Activated naive CD4-positive, alpha-beta T cell treated with anti-CD3 and anti-CD28 coated beads, Interleukin-2, amount 50 U/mL, for 24 hours (primary cell): ENCODE measurements around the gene JSRP1.

ENCODE experiments used
- H3K27ac Mint-ChIP-seq: one replicate; pipeline ENCODE4 v1.8.0; 2021; ENCODE audit warnings: mild to moderate bottlenecking, mixed read lengths
- H3K27me3 Mint-ChIP-seq: one replicate; pipeline ENCODE4 v1.8.0; 2021; ENCODE audit warnings: mixed read lengths
- H3K36me3 Mint-ChIP-seq: one replicate; pipeline ENCODE4 v1.8.0; 2021; ENCODE audit warnings: mixed read lengths
- H3K4me1 Mint-ChIP-seq: one replicate; pipeline ENCODE4 v1.8.0; 2021; ENCODE audit warnings: mixed read lengths
- H3K4me3 Mint-ChIP-seq: one replicate; pipeline ENCODE4 v1.8.0; 2021; ENCODE audit warnings: mild to moderate bottlenecking, mixed read lengths
- H3K9me3 Mint-ChIP-seq: one replicate; pipeline ENCODE4 v1.8.0; 2021; ENCODE audit warnings: mixed read lengths

JSRP1 gene, protein sequence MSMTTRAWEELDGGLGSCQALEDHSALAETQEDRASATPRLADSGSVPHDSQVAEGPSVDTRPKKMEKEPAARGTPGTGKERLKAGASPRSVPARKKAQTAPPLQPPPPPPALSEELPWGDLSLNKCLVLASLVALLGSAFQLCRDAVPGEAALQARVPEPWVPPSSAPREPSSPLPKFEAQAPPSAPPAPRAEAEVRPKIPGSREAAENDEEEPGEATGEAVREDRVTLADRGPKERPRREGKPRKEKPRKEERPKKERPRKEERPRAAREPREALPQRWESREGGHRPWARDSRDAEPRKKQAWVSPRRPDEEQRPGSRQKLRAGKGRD

DNA sequence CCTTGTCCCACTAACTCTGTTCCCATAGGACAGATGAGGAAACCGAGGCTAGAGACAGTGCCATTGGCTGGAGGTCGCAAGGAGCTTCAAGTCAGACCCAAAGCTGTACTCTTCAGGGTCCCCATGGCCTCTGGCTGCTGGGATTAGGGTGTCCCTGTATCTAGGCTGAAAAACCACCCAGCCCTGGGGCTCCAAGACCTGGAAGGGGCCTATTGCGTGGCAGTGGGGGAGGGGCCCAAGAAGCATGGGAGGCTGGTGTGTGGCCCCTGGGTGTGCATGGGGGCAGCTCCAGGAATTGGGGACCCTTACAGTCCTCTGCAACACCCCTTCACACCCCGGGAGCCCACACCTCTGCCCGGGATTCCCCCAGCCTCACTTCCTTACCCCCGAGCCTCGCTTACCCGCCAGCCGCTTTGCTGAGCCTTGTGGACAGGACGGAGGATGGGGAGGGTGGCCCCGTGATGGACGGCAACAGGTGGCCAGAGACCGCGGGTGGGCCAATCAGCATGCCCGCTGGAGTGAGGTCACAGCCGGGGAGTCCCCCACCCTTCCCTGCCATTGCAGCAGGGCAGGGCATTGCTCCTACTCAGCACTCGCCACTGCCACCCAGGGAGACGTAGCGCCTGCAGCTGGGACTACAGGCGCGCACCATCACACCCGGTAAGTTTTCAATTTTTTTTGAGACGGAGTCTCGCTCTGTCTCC lies at the start of gene JSRP1:
Gene JSRP1 (minus strand): TSS at position 436 of the 704 bp plus-strand sequence. CDS start 1,103 bp downstream, outside the sequence.
- Mint-ChIP-seq H3K27ac (peak within 1 kb of the TSS; percentile 41), H3K9me3 (no peaks in the 10 kb centered on the region), H3K36me3 (no peaks in the 10 kb centered on the region), H3K27me3 (no peaks in the 10 kb centered on the region), H3K4me1 (peaks cover 30% of the 10 kb centered on the region), H3K4me3 (no peak within 1 kb of the TSS)

DNA sequence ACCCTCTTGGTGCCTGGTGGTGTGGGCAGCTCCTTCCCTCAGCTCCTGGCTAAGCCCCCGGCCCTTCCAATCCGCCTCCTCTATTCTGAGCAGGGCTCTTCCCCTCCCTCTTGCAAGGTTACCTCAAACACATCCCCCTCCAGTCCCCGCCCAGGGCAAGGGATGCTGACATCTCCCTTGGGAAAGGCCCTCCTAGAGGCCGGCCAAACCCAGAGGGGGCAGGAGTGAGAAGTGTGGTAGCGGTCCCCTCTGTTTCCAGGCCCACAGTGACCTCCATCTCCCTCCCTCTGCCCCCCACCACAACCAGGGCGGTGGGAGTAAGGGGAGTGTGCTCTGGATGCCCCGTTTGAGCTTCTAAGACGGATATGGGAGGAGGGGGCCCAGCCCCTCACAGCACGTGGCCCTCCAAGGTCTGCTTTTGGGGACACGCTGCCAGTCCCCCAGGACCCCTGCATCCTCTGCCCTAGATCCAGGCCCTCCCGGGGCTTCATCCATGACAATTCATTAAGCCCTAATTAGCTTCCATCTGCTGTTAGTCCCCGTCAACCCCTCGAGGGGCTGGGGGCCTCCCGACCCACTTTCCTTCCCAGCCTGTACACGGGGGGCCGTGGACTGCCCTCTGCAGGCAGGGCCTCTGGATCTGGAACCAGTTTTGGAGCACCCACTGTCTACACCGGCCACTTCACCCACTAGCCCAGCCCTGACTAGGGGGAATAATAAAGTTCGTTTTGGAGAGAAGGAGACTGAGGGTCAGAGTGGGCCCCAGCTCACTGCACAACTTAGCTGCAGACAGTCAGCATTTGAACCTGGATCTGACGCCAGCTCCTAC lies 49.4 kb upstream of the JSRP1 start:
- H3K27ac Mint-ChIP-seq: no peak overlapping the region
- peaks cover 10% of the 10 kb centered on the region for H3K4me1 Mint-ChIP-seq
- no peak overlapping the region for H3K4me3 Mint-ChIP-seq
- H3K36me3 Mint-ChIP-seq: peaks cover 1% of the 10 kb centered on the region
- peaks cover 16% of the 10 kb centered on the region for H3K27me3 Mint-ChIP-seq
- no peaks in the 10 kb centered on the region for H3K9me3 Mint-ChIP-seq

DNA sequence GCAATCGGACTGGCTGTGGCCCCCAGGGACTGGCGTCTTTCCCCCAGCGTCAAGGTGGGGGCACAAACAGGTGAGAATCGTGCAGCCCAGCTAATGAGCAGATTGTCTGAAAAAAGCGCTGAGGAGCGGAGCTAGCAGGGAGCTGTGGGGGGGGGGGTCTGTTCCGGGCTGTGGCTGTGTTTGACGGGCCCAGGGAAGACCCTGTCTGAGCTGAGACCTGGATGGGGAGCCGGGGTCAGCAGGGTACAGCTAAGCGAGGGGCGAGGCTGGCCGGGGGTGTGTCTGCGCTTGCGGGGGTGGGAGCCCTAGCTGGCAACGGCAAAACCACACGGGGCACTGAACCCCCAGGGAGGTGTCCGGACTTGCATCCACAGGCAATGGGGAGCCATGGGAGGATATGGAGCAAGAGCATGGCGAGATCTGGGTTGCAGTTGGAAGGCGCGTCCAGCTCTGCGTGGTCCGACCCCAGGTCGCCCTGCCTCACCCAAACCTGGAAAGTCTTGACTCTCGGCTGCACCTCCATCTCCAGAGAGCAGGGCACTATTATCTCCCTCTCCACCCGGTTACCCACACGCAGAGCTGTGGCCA lies 47.1 kb upstream of the JSRP1 start:
- no peak overlapping the region for H3K27ac Mint-ChIP-seq
- H3K4me1 Mint-ChIP-seq: peaks cover 6% of the 10 kb centered on the region
- peaks cover 1% of the 10 kb centered on the region for H3K36me3 Mint-ChIP-seq
- peak overlapping the region; percentile 77 for H3K4me3 Mint-ChIP-seq
- H3K27me3 Mint-ChIP-seq: peaks cover 6% of the 10 kb centered on the region
- no peaks in the 10 kb centered on the region for H3K9me3 Mint-ChIP-seq

DNA sequence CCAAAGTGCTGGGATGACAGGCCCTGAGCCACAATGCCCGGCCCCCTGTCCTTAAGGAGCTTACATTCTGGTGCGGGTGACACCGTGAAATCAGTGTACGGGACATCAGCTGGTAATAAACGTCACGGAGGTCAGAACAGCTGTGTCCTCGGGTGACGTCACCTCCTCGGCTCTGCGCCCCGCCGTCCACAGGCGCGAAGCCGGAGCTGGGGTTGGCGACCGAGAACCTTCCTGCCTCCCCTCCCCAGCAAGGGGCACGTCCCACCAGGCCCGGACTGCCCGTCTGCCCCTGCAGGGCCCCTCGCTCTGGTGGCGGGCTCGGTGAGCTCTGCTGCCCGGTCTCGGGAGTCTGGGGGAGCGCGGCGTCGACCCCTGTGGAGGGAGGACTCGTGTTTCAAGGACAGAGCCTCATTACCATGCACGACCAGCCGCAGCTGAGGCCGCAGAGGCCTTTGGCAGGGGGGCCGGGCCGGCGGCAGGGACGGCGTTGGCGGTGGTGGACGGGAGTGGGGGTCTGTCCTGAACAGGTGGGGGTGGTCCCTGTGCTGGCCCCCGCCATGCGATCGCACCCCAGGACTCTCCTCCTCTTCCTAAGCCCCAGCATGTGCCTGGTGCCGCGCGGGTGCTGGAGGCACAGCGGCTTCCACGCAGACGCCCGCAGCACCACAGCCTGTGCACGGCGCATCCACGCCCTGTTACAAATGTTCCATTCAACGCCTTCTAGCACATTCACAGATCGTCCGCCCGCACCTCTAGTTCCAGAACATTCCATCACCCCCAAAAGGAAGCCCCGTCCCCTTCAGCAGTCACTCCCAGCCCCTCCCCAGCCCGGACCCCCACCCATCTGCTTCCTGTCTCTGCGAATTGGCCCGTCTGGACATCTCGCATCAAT lies 46.3 kb upstream of the JSRP1 start:
- H3K36me3 Mint-ChIP-seq: peaks cover 1% of the 10 kb centered on the region
- no peaks in the 10 kb centered on the region for H3K9me3 Mint-ChIP-seq
- peaks cover 6% of the 10 kb centered on the region for H3K4me1 Mint-ChIP-seq
- peak overlapping the region; percentile 77 for H3K4me3 Mint-ChIP-seq
- peaks cover 6% of the 10 kb centered on the region for H3K27me3 Mint-ChIP-seq
- H3K27ac Mint-ChIP-seq: peak overlapping the region; percentile 43

DNA sequence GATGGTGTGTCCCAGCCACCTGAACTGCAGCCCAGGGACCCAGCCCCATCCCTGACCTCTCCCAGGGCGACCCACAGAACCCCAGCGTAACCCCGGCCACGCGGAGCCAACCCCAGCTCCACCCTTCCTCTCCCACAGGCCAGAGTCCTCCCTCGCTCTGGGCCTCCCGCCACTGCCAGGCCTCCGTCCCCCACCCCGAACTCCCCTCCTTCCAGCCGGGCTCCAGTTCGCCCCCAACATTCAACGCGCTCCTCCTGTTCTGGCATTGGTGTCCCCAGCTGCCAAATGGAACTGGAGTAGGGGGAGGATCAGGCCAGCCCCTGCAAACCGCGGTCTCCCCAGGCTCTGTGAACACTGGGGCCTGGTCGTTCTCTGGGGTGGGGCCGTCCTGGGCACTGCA lies 44.3 kb upstream of the JSRP1 start:
- H3K36me3 Mint-ChIP-seq: peaks cover 1% of the 10 kb centered on the region
- H3K9me3 Mint-ChIP-seq: no peaks in the 10 kb centered on the region
- peaks cover 3% of the 10 kb centered on the region for H3K27me3 Mint-ChIP-seq
- H3K27ac Mint-ChIP-seq: no peak overlapping the region
- H3K4me1 Mint-ChIP-seq: peaks cover 6% of the 10 kb centered on the region
- no peak overlapping the region for H3K4me3 Mint-ChIP-seq

DNA sequence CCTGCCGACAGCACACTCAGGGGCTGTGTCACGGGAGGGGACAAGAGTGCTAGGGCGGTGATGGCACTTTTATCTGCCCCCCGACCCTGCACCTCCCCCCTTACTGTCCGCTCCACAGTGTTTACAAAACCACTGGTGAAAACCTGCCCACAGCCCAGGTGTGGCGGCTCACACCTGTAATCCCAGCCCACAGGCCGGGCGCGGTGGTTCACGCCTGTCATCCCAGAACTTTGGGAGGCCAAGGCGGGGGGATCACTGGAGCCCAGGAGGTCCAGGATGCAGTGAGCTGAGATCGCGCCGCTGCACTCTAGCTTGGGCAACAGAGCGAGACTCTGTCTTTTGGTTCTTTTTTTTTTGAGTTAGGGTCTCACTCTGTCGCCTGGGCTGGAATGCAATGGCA lies 39.9 kb upstream of the JSRP1 start:
- Mint-ChIP-seq H3K9me3 (no peaks in the 10 kb centered on the region), H3K27ac (no peak overlapping the region), H3K4me1 (peaks cover 13% of the 10 kb centered on the region), H3K27me3 (no peaks in the 10 kb centered on the region), H3K36me3 (peaks cover 3% of the 10 kb centered on the region), H3K4me3 (no peak overlapping the region)

DNA sequence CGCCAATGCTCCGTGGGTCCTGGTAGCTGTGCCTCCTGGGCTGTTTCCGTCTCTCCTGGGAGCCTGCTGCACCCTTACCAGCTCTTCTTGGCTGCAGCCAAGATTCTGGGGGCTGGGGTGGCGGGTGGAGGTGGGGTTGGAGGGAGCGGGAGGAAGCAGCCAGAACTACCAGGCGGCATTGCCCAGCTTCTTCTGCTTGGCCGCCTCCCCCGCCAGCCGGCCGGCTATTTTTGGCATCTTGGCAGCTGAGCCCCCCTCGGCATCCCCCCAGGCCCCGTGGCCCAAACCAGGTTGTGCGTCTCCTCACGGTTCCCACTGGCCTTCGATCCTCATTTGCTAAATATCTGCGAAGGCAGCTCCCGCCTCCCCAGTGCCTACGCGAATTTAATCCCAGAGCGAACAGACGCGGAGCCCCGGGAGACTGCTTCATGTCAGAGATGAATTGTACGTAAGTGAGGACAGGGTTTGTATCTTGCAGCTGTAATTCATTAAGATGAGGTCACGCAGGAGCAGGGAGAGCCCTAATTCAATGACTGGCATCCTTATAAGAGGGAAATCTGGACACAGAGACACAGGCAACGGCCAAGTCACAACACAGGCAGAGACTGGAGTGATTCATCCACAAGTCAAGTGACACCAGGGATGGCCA lies 38.6 kb upstream of the JSRP1 start:
- peaks cover 15% of the 10 kb centered on the region for H3K4me1 Mint-ChIP-seq
- H3K9me3 Mint-ChIP-seq: no peaks in the 10 kb centered on the region
- no peak overlapping the region for H3K27ac Mint-ChIP-seq
- no peak overlapping the region for H3K4me3 Mint-ChIP-seq
- H3K36me3 Mint-ChIP-seq: peaks cover 3% of the 10 kb centered on the region
- H3K27me3 Mint-ChIP-seq: no peaks in the 10 kb centered on the region

DNA sequence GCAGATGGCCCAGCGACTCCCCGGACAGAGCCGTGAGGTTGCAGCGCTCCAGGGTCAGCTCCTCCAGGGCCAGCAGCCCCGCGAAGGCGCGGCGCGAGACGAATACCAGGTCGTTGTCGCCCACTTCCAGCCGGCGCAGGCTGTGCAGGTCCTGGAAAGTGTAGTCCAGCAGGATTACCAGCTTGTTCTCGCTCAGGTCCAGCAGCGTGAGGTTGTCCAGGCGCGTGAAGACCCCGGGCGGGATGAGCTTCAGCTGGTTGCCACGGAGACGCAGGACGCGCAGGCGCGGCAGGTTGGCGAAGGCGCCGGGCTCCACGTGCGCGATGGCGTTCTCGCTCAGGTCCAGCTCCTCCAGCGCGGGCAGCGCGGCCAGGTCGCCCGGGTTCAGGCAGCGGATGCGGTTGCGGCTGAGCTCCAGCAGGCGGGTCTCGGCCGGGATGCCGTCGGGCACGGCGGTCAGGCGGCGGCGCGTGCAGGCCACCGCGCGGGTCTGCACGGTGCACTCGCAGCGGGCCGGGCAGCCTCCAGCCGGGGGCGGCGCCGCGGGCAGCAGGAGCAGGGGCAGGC lies 35.1 kb upstream of the JSRP1 start:
- Mint-ChIP-seq H3K9me3 (no peaks in the 10 kb centered on the region), H3K36me3 (peaks cover 3% of the 10 kb centered on the region), H3K4me3 (peak overlapping the region; percentile 81), H3K4me1 (peaks cover 32% of the 10 kb centered on the region), H3K27ac (no peak overlapping the region), H3K27me3 (no peaks in the 10 kb centered on the region)

DNA sequence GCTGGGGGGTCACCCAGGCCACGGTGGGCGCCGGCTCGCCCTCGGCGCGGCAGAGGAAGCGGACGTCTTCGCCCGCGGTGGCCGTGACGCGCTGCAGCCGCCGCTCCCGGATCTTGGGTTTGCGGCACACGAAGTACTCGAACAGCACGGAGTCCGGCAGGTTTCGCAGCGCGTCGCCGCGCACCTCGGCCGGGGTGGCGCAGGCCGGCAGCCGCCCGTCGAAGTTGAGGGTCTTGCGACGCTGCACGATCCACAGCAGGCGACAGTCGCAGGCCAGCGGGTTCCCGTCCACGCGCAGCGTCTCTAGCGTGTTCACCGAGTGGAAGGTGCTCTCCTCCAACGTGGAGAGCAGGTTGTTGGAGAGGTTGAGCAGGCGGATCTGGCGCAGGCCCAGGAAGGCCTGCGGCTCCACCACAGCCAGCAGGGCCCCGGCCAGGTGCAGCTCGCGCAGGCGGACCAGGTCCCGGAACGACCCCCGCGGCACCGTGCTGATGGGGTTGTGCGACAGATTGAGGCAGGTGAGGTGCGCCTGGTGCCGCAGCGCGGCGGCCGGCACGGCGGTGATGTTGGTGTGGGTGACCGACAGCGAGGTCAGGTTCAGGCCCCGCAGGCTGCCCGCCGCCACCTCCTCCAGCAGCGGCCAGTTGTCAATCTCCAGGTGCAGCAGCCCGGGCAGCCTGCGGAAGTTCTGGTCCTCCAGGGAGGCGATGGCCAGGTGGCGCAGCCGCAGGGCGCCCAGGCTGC lies 34.4 kb upstream of the JSRP1 start:
- no peaks in the 10 kb centered on the region for H3K27me3 Mint-ChIP-seq
- peaks cover 3% of the 10 kb centered on the region for H3K36me3 Mint-ChIP-seq
- peaks cover 32% of the 10 kb centered on the region for H3K4me1 Mint-ChIP-seq
- peak overlapping the region; percentile 81 for H3K4me3 Mint-ChIP-seq
- H3K27ac Mint-ChIP-seq: no peak overlapping the region
- no peaks in the 10 kb centered on the region for H3K9me3 Mint-ChIP-seq

DNA sequence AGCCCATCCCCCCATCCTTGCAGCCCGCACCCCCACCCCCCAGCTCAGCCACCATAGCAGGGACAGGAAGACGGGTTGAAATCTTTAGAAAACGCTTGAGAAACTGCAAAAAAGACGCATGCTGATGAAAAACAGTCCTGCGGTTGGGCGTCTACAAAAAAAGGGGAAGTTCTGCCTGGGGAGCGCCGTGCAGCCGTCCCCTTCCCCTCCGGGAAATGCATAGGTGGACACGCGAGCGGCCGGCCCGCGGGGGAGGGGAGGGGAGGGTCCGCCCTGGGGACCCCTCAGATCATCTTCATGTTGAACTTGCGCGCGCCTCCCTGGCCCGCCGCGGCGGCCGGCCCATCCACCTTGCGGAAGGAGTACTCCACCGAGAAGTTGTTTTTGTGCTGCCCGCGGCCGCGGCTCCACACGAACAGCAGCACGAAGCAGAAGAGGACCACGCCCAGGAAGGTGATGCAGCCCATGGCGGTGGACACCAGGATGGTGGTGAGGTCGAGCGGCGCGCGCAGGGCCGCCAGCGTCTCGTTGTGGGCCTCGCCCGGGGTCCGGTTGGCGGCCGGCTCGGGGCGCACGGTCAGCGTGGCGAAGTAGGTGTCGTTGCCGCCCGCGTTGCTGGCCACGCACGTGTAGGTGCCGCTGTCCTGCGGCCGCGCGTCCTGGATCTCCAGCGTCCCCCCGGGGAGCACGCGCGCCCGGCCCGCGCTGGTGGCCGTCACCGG lies 33.7 kb upstream of the JSRP1 start:
- Mint-ChIP-seq H3K4me3 (peak overlapping the region; percentile 87), H3K27ac (peak overlapping the region; percentile 62), H3K36me3 (peaks cover 3% of the 10 kb centered on the region), H3K27me3 (no peaks in the 10 kb centered on the region), H3K9me3 (no peaks in the 10 kb centered on the region), H3K4me1 (peaks cover 30% of the 10 kb centered on the region)

DNA sequence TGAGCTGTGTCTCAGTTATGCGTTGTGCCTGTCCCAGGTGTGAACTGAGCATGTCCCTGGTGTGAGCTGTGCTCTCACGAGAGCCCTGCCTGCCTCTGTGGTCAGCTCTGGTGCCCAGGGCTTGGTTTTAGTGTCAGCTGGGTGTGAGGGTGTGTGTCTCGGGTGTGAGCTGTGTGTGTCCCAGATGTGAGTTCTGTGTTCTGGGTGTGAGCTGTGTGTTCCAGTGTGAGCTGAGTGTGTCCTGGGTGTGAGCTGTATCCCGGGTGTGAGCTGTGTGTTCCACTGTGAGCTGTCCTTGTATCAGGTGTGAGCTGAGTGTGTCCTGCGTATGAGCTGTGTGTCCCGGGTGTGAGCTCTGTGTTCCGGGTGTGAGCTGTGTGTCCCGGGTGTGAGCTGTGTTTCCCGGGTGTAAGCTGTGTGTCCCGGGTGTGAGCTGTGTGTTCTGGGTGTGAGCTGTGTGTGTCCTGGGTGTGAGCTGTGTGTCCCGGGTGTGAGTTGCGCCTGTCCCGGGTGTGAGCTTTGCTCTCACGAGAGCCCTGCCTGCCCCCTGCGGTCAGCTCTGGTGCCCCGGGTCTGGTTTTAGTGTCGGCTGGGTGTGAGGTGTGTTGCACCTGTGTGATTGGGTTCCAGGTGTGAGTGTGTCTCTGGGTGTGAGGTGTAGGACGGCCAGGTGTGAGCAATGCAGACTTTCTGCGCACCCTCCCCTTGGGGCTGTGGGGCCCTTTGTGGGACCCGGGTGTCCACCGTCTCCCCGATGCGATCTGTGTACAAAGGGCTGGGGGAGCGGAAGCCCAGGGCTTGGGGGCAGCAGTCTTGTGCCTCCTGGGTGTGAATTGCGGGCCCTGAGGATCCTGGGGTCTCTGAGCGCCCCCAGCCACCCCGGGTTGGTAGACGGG lies 32.8 kb upstream of the JSRP1 start:
- Mint-ChIP-seq H3K36me3 (peaks cover 3% of the 10 kb centered on the region), H3K27ac (peak overlapping the region; percentile 60), H3K4me3 (peak overlapping the region; percentile 87), H3K27me3 (no peaks in the 10 kb centered on the region), H3K4me1 (peaks cover 28% of the 10 kb centered on the region), H3K9me3 (no peaks in the 10 kb centered on the region)

DNA sequence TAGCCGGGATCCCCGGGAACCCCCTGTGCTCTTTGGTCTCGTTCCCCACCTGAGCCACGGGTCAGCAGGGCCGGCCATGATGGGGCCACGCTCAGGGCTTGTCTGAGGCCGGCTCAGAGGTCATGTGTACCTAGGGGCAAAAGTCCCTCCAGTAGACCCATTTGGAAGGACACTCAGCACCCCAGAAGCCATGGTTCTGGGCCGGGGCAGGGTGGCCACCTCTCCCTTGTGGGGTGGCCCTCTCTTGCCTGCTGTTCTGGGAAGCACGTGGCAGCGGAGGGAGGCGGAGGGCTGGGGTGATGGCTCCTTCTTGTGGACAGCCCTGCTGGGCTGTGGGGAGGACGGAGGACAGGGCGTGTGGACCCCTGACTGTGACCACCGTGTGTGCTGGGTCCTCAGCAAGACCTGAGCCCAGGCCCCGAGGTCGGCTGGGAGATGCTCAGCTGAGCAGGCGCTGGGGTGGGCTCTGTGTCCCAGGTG lies 32.2 kb upstream of the JSRP1 start:
- no peaks in the 10 kb centered on the region for H3K27me3 Mint-ChIP-seq

More for the DNA sequence above, 32.2 kb upstream of the JSRP1 start:
- peaks cover 25% of the 10 kb centered on the region for H3K4me1 Mint-ChIP-seq
- peak overlapping the region; percentile 60 for H3K27ac Mint-ChIP-seq
- no peaks in the 10 kb centered on the region for H3K36me3 Mint-ChIP-seq
- no peaks in the 10 kb centered on the region for H3K9me3 Mint-ChIP-seq
- H3K4me3 Mint-ChIP-seq: peak overlapping the region; percentile 87
